GM21390 (cell line): ENCODE measurements around the gene KIAA1671.
"Not testable (repeated sequence)": the region's sequence is repeated elsewhere in the genome, so short reads cannot be mapped to it uniquely, and the experiment has no call there.

ENCODE experiments used
- ATAC-seq: cut with Tn5 transposase; IDR thresholded peaks from one replicate; pipeline ENCODE4 v1.9.1; 2021; ENCODE audit not compliant: unreplicated experiment

The KIAA1671 gene

GRCh38 chr22:25212337-25212736, 259.8 kb downstream of the KIAA1671 start:
- no peak for ATAC-seq

GRCh38 chr22:25213221-25213620, 260.7 kb downstream of the KIAA1671 start:
- ATAC-seq = no peak

GRCh38 chr22:25216230-25216629, 263.7 kb downstream of the KIAA1671 start:
- ATAC-seq = no peak

GRCh38 chr22:25219211-25219689, 266.7 kb downstream of the KIAA1671 start, which contains the start of gene CRYBB2:
Gene CRYBB2, plus strand, starts transcription at chr22:25219639. Its CDS starts 1,791 bp downstream, at chr22:25221430.
- no peak for ATAC-seq

GRCh38 chr22:25219948-25220442, 267.5 kb downstream of the KIAA1671 start:
- no peak for ATAC-seq

GRCh38 chr22:25221790-25222189, 269.3 kb downstream of the KIAA1671 start:
- no peak for ATAC-seq

GRCh38 chr22:25223269-25223850, 270.8 kb downstream of the KIAA1671 start:
- no peak for ATAC-seq

GRCh38 chr22:25228822-25229221, 276.3 kb downstream of the KIAA1671 start:
- ATAC-seq = no peak

- not testable (repeated sequence) for ATAC-seq
These were observed 278.2 kb downstream of the KIAA1671 start for GRCh38 chr22:25230760-25231159.

- ATAC-seq = no peak
These were observed 279.8 kb downstream of the KIAA1671 start for GRCh38 chr22:25232301-25232700.

GRCh38 chr22:25233706-25234105, 281.2 kb downstream of the KIAA1671 start:
- not testable (repeated sequence) for ATAC-seq

- ATAC-seq = no peak
These were observed 283.2 kb downstream of the KIAA1671 start for GRCh38 chr22:25235547-25236290.

- ATAC-seq = no peak
These were observed 283.9 kb downstream of the KIAA1671 start for GRCh38 chr22:25236417-25236816.

- ATAC-seq = no peak
These were observed 285.0 kb downstream of the KIAA1671 start for GRCh38 chr22:25237503-25237902.

GRCh38 chr22:25238058-25238457, 285.5 kb downstream of the KIAA1671 start:
- not testable (repeated sequence) for ATAC-seq
